Measurements from ENCODE around the gene B4GALT3. TPM values are rescaled to one million over a fixed set of nuclear protein-coding genes. Genes with fewer than 3 reads are reported as not detected.
A peak's percentile ranks its signal among the peaks of the same experiment; 100 is the strongest.

B4GALT3 gene
- total RNA-seq (2012; rRNA removed) (11.4 and 19.9 TPM in 2 replicates), polyA plus RNA-seq (2012; rRNA removed) (36.0 and 41.5 TPM in 2 replicates), Bru-seq, nascent RNA (percentile 65 among the genes with signal in this experiment), BruChase-seq, experiment 1, labeled RNA remaining after a 6-hour chase (percentile 68 among the genes with signal in this experiment), BruChase-seq, experiment 2, labeled RNA remaining after a 2-hour chase (percentile 57 among the genes with signal in this experiment)
- 43.6 and 51.8 TPM in 2 replicates for polyA plus RNA-seq (2012; cell fraction: cytosol; rRNA removed)
- polyA plus RNA-seq (2012; cell fraction: nucleus; rRNA removed; ENCODE audit: low replicate concordance) = 67.0 and 75.3 TPM in 2 replicates
- long read RNA-seq, transcript B4GALT3-201 (8 exons, 1,911 nt) = major isoform, 25 of 39 reads
- long read RNA-seq, partial matches to known transcripts = 7 of 39 reads
- long read RNA-seq, other reads (novel, unspliced or antisense) = 3 of 39 reads

- H3K9me1 ChIP-seq (ENCODE audit: insufficient read depth, low read length) = peaks cover 14% of the 10 kb centered on the region
- H2AK5ac ChIP-seq (ENCODE audit: low read depth, low read length) = peak within 1 kb of the TSS; percentile 78
- peak within 1 kb of the TSS; percentile 94 for H3K23ac ChIP-seq (ENCODE audit: low read depth, low read length)
- dilution Hi-C loops (cut with HindIII; ENCODE audit: low sequenced_read_pairs, unreplicated experiment) = no loop called here
- H3K4me3 ChIP-seq (ENCODE audit: insufficient read depth, low read depth, low read length) = peak within 1 kb of the TSS; percentile 98
- H3K9ac ChIP-seq (ENCODE audit: low read depth, low read length) = peak within 1 kb of the TSS; percentile 99
- 2% methylated on average over 33 of the region's 50 CpGs; no CpG with 5 or more reads in 1 of the 2 experiments for WGBS, 2 experiments (ENCODE audit: extremely low coverage in 2 of 2, insufficient read length in 1 of 2)
- peak within 1 kb of the TSS; percentile 100 for H2AFZ ChIP-seq (replicated peaks; ENCODE audit: low read length, poor library complexity)
- no TSS peak for BruUV-seq (replicated peaks)
- no peak within 1 kb of the TSS for H2BK15ac ChIP-seq (ENCODE audit: low read depth, low read length)
- H3K36me3 ChIP-seq (ENCODE audit: control insufficient read depth, insufficient read depth, low read length) = peaks cover 20% of the 10 kb centered on the region
- ATAC-seq (ENCODE audit: low read depth) (peak; percentile 97), DNase-seq (peak; percentile 65)
- H2BK5ac ChIP-seq (ENCODE audit: low read depth, low read length, poor library complexity, severe bottlenecking) = peak within 1 kb of the TSS; percentile 90
- in situ Hi-C loops (cut with MboI; ENCODE audit: low sequenced_read_pairs) = no loop called here
- no peak within 1 kb of the TSS for H2BK20ac ChIP-seq (ENCODE audit: low read depth, low read length)
- H3K14ac ChIP-seq (replicated peaks; ENCODE audit: low read depth, low read length) = peak within 1 kb of the TSS; percentile 91
- H3K79me1 ChIP-seq (ENCODE audit: low read depth in 1 of 2, low read length in 2 of 2) = peaks cover 14 to 32% of the 10 kb centered on the region in 2 experiments
- peaks cover 13% of the 10 kb centered on the region; the same call in 1 of the 2 replicates for H4K20me1 ChIP-seq (ENCODE audit: insufficient read depth, low read length)
- peak within 1 kb of the TSS; percentile 82 for H4K91ac ChIP-seq (ENCODE audit: insufficient read depth, low read depth, low read length)
- ChIA-PET POLR2A (ENCODE audit: unreplicated experiment) (no interaction called here), CTCF (interaction anchor here (1.9 kb wide), 1 partner anchor 11 kb away, joined by 5 read pairs; the partner anchor contains the start of gene PPOX)
- peak within 1 kb of the TSS; percentile 98 for H4K5ac ChIP-seq (ENCODE audit: low read depth, low read length)
- H3K27me3 ChIP-seq (ENCODE audit: control insufficient read depth, insufficient read depth, low read length) = no peaks in the 10 kb centered on the region
- H3K27ac ChIP-seq (ENCODE audit: insufficient read depth, low read length) = peak within 1 kb of the TSS; percentile 98
- H2AK9ac ChIP-seq (replicated peaks; ENCODE audit: low read depth, low read length, poor library complexity) = peak within 1 kb of the TSS; percentile 97
- TF ChIP-seq MAFK (IDR thresholded peaks at IDR 0.05; ENCODE audit: low read depth, low read length) (no peak), USF2 (IDR thresholded peaks at IDR 0.05; ENCODE audit: low read depth, low read length) (0 out of 2 replicates have a peak, but pooled peaks have one; percentile 13), POLR2A (IDR thresholded peaks at IDR 0.05; ENCODE audit: low read depth, low read length) (peak; percentile 87), MXI1 (IDR thresholded peaks at IDR 0.05; ENCODE audit: borderline replicate concordance, low read depth, low read length) (peak; percentile 62; the same call in 1 of the 2 replicates), CHD1 (IDR thresholded peaks at IDR 0.05; ENCODE audit: low read depth, low read length) (no peak), BHLHE40 (IDR thresholded peaks at IDR 0.05; ENCODE audit: low read depth, low read length) (no peak), NFE2L2 (IDR thresholded peaks at IDR 0.05; ENCODE audit: low read depth, low read length) (no peak), SMC3 (IDR thresholded peaks at IDR 0.05; ENCODE audit: low read depth, low read length) (no peak), MAZ (IDR thresholded peaks at IDR 0.05; ENCODE audit: borderline replicate concordance, low read depth, low read length) (peak; percentile 78; the same call in 1 of the 2 replicates), ELK1 (IDR thresholded peaks at IDR 0.05; ENCODE audit: borderline replicate concordance, low read depth, low read length) (no peak), RCOR1 (IDR thresholded peaks at IDR 0.05; ENCODE audit: insufficient replicate concordance, low read length) (no peak)
- H3K4ac ChIP-seq (ENCODE audit: low read depth, low read length) = peak within 1 kb of the TSS; percentile 94
- H3K9me3 ChIP-seq (ENCODE audit: control insufficient read depth, insufficient read depth, low read length) = no peaks in the 10 kb centered on the region
- peak within 1 kb of the TSS; percentile 75 for H2BK120ac ChIP-seq (ENCODE audit: low read depth, low read length)
- H3K56ac ChIP-seq (ENCODE audit: extremely low read depth, insufficient read depth, low read length) = peak within 1 kb of the TSS; percentile 80; the same call in 1 of the 2 replicates
- H4K8ac ChIP-seq (ENCODE audit: low read depth in 2 of 2, low read length in 2 of 2) = peak within 1 kb of the TSS; percentile 87 to 99
- H3K18ac ChIP-seq (ENCODE audit: low read depth, low read length) = peak within 1 kb of the TSS; percentile 96
- peak within 1 kb of the TSS; percentile 96 for H3K4me2 ChIP-seq (ENCODE audit: low read depth, low read length)
- intact Hi-C loops (cut with micrococcal nuclease) = no loop called here
- peaks cover 17% of the 10 kb centered on the region for H3K4me1 ChIP-seq (ENCODE audit: control insufficient read depth, insufficient read depth, low read length)
Measured at GRCh38 chr1:161177112-161177935, at the start of gene B4GALT3. Gene B4GALT3, minus strand, starts transcription at chr1:161177507. Its CDS starts 1,447 bp downstream, at chr1:161176060.

Measured in IMR-90 (cell line).